ENCODE data around the gene SSBP4. TPM values are rescaled to one million over a fixed set of nuclear protein-coding genes. Genes with fewer than 3 reads are reported as not detected.
A peak's percentile ranks its signal among the peaks of the same experiment; 100 is the strongest.

Gene SSBP4
- total and polyA plus RNA-seq, 9 of the 15 experiments (the other 6 are each of a cell fraction or from before 2014, with no cell fraction given): 1.1 to 189 (median 39.0) TPM

- TF ChIP-seq NKRF (IDR thresholded peaks at IDR 0.05; ENCODE audit: borderline replicate concordance) (peak; percentile 37; the same call in 1 of the 2 replicates), DPF2 (IDR thresholded peaks at IDR 0.05) (no peak), NCOA4 (IDR thresholded peaks at IDR 0.05; ENCODE audit: partially characterized antibody) (no peak), JUND (IDR thresholded peaks at IDR 0.05; ENCODE audit: borderline replicate concordance, low read depth, low read length) (peak; percentile 57), JUND (tag; IDR thresholded peaks at IDR 0.05; ENCODE audit: borderline replicate concordance, low read depth, low read length) (peak; percentile 57; the same call in 1 of the 3 replicates), ZNF780A (CRISPR knock-in tag; IDR thresholded peaks at IDR 0.05) (no peak), MIER1 (IDR thresholded peaks at IDR 0.05; ENCODE audit: low read depth) (0 out of 2 replicates have a peak, but pooled peaks have one; percentile 50), GMEB1 (CRISPR knock-in tag; IDR thresholded peaks at IDR 0.05) (peak; percentile 80), ZNF707 (CRISPR knock-in tag; conservative IDR thresholded peaks at IDR 0.05) (no peak), NFATC3 (IDR thresholded peaks at IDR 0.05) (no peak), ELF2 (CRISPR knock-in tag; IDR thresholded peaks at IDR 0.05) (no peak; the same call in 1 of the 2 replicates), SOX6 (IDR thresholded peaks at IDR 0.05) (peak; percentile 66), HES1 (IDR thresholded peaks at IDR 0.05; ENCODE audit: low read depth) (no peak), TARDBP (IDR thresholded peaks at IDR 0.05) (no peak), FOXM1 (IDR thresholded peaks at IDR 0.05; ENCODE audit: low read depth) (no peak), FOXM1 (CRISPR knock-in tag; IDR thresholded peaks at IDR 0.05; ENCODE audit: low read depth) (peak; percentile 94; the same call in 1 of the 2 replicates), TCFL5 (CRISPR knock-in tag; conservative IDR thresholded peaks at IDR 0.05) (no peak), ZNF280B (CRISPR knock-in tag; IDR thresholded peaks at IDR 0.05) (no peak), POLR2AphosphoS2 (IDR thresholded peaks at IDR 0.05; ENCODE audit: low read length) (peak; percentile 64; the same call in 1 of the 2 replicates), NR4A1 (CRISPR knock-in tag; IDR thresholded peaks at IDR 0.05) (no peak), NR4A1 (tag; IDR thresholded peaks at IDR 0.05) (peak; percentile 57; the same call in 1 of the 2 replicates), CREB3 (tag; conservative IDR thresholded peaks at IDR 0.05; ENCODE audit: low read depth) (no peak), SNRNP70 (optimal IDR thresholded peaks at IDR 0.05; ENCODE audit: low read depth, low read length) (no peak)
Observed at GRCh38 chr19:18388100-18388959, 30.9 kb upstream of the SSBP4 start (continued).

Measured in K562 (cell line).